ENCODE results near the gene TNNI3. TPM values are rescaled to one million over a fixed set of nuclear protein-coding genes. Genes with fewer than 3 reads are reported as not detected.

Gene TNNI3
- total RNA-seq, 1 donor from 2014 or later: not detected

GRCh38 chr19:55197528-55197927, 40.0 kb upstream of the TNNI3 start:
- DNase-seq (ENCODE audit: low spot score in 2 of 2): no peak
- no peaks in the 10 kb centered on the region for H3K36me3 ChIP-seq
- no peaks in the 10 kb centered on the region for H3K27me3 ChIP-seq
- intact Hi-C loops (cut with DNase I): no loop called here
- TF ChIP-seq CTCF (IDR thresholded peaks at IDR 0.05): no peak
- H3K9me3 ChIP-seq: no peaks in the 10 kb centered on the region
- no peak overlapping the region for H3K27ac ChIP-seq
- H3K4me3 ChIP-seq: no peak overlapping the region
- H3K4me1 ChIP-seq: no peaks in the 10 kb centered on the region

DNA sequence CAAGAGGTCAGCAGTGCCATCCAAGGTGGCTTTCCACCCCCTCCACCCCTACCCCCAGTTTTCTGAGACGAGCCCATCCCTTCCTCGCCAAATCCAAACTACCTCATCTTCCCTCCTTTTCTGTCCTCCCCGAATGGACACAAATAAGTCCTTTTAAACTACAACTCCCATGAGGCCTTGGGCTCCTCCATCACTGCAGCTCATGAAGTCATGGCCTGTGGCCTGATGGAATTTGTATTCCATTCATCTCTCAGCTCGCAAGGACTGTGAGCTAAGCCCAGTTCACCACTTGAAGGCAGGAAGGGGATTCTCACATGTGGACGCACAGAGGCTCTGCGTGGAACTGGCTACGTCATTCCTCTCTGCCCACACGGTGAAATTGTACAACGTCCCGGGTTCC, 39.3 kb upstream of the TNNI3 start:
- Histone ChIP-seq H3K9me3 (no peaks in the 10 kb centered on the region), H3K36me3 (no peaks in the 10 kb centered on the region), H3K4me3 (no peak overlapping the region), H3K27ac (no peak overlapping the region), H3K4me1 (no peaks in the 10 kb centered on the region), H3K27me3 (no peaks in the 10 kb centered on the region)
- TF ChIP-seq CTCF (IDR thresholded peaks at IDR 0.05): no peak
- no peak for DNase-seq (ENCODE audit: low spot score in 2 of 2)
- intact Hi-C loops (cut with DNase I): no loop called here

- Histone ChIP-seq H3K4me3 (no peak overlapping the region), H3K27ac (no peak overlapping the region), H3K9me3 (no peaks in the 10 kb centered on the region), H3K36me3 (no peaks in the 10 kb centered on the region), H3K4me1 (no peaks in the 10 kb centered on the region), H3K27me3 (no peaks in the 10 kb centered on the region)
- no peak for DNase-seq (ENCODE audit: low spot score in 2 of 2)
- no peak for TF ChIP-seq CTCF (IDR thresholded peaks at IDR 0.05)
- intact Hi-C loops (cut with DNase I): no loop called here
These were observed 35.9 kb upstream of the TNNI3 start for GRCh38 chr19:55193481-55193880.

DNA sequence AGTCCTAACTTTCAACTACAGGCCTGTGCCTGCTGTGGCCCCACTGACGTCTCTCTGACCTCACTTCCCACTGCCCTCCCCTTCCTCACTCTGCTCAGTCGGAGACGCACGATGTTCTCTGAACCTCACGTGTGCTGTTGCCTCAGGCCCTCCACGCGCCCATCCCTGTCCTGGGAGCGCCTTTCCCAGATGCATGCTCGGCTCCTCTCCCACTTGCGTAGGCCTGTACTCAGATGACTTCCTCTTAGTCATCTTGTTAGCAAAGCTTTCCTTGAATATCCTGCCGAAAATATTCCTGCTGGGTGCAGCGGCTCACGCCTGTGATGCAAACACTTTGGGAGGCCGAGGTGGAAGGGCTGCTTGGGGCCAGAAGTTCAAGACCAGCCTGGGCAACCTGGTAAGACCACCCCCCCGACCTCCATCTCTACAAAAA, 31.9 kb upstream of the TNNI3 start:
- H3K4me1 ChIP-seq: no peaks in the 10 kb centered on the region
- no peak overlapping the region for H3K4me3 ChIP-seq
- TF ChIP-seq CTCF (IDR thresholded peaks at IDR 0.05): no peak
- H3K27me3 ChIP-seq: no peaks in the 10 kb centered on the region
- peak in 1 of 2 donors; percentile 17 for DNase-seq (ENCODE audit: low spot score in 2 of 2)
- no peaks in the 10 kb centered on the region for H3K36me3 ChIP-seq
- no peak overlapping the region for H3K27ac ChIP-seq
- intact Hi-C loops (cut with DNase I): no loop called here
- no peaks in the 10 kb centered on the region for H3K9me3 ChIP-seq

DNA sequence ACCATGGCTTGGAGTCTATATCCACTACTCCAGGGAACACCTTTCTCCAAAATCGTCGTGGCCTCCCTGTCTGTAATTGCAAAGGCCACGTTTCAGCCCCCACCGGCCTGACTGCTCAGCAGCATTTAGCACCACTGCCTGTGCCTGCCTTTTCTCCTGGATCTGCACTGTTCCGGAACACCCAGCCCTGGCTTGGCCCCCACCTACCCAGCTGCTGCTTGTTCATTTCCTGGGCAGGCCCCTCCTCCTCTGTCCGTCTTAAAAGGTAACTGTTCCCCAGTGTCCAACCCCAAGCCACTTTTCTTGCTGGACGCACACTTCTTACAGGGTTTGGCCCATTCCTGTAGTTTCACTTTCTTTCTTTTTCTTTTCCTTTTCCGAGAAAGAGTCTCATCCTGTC, 31.1 kb upstream of the TNNI3 start:
- no peak for DNase-seq (ENCODE audit: low spot score in 2 of 2)
- no peak for TF ChIP-seq CTCF (IDR thresholded peaks at IDR 0.05)
- Histone ChIP-seq H3K27ac (no peak overlapping the region), H3K4me3 (no peak overlapping the region), H3K27me3 (no peaks in the 10 kb centered on the region), H3K9me3 (no peaks in the 10 kb centered on the region), H3K4me1 (no peaks in the 10 kb centered on the region), H3K36me3 (no peaks in the 10 kb centered on the region)
- intact Hi-C loops (cut with DNase I): no loop called here

GRCh38 chr19:55186080-55186479, 28.5 kb upstream of the TNNI3 start:
- TF ChIP-seq CTCF (IDR thresholded peaks at IDR 0.05): no peak
- H3K27me3 ChIP-seq: peaks cover 6% of the 10 kb centered on the region
- DNase-seq (ENCODE audit: low spot score in 2 of 2): no peak

More at GRCh38 chr19:55186080-55186479, 28.5 kb upstream of the TNNI3 start:
- Histone ChIP-seq H3K36me3 (no peaks in the 10 kb centered on the region), H3K27ac (no peak overlapping the region), H3K9me3 (no peaks in the 10 kb centered on the region), H3K4me3 (no peak overlapping the region), H3K4me1 (no peaks in the 10 kb centered on the region)
- intact Hi-C loops (cut with DNase I): no loop called here
